H9 (cell line): ENCODE data around the gene PSG6. TPM values are rescaled to one million over a fixed set of nuclear protein-coding genes. Genes with fewer than 3 reads are reported as not detected.
"Not testable (repeated sequence)": the region's sequence is repeated elsewhere in the genome, so short reads cannot be mapped to it uniquely, and the experiment has no call there.

Experiments
- DNase-seq: peaks from one replicate; pipeline ENCODE4 v3.0.0-alpha.2; 2017
- H2AFZ ChIP-seq: one replicate; pipeline ENCODE4 v1.6.1; 2013; ENCODE audit warnings: mild to moderate bottlenecking, low read length, control low read depth, moderate library complexity
- H2AK5ac ChIP-seq: 2 replicates; pipeline ENCODE4 v1.6.1; 2013; ENCODE audit warnings: low read length, control low read depth, mixed read lengths; ENCODE audit not compliant: insufficient read length
- H2BK120ac ChIP-seq: one replicate; pipeline ENCODE4 v1.6.1; 2013; ENCODE audit warnings: low read depth, mild to moderate bottlenecking, low read length, control low read depth, inconsistent platforms; ENCODE audit not compliant: poor library complexity, severe bottlenecking
- H2BK12ac ChIP-seq: 2 replicates; pipeline ENCODE4 v1.6.1; 2013; ENCODE audit warnings: low read length, control low read depth, mixed read lengths, low read depth; ENCODE audit not compliant: insufficient read length
- H2BK15ac ChIP-seq: 2 replicates; pipeline ENCODE4 v1.6.1; 2013; ENCODE audit warnings: low read depth, low read length, control low read depth
- H2BK20ac ChIP-seq: one replicate; pipeline ENCODE4 v1.6.1; 2013; ENCODE audit warnings: low read depth, mild to moderate bottlenecking, low read length, control low read depth, inconsistent platforms; ENCODE audit not compliant: poor library complexity, severe bottlenecking
- H2BK5ac ChIP-seq: 2 replicates; pipeline ENCODE4 v1.6.1; 2013; ENCODE audit warnings: low read length, control low read depth, mixed read lengths; ENCODE audit not compliant: insufficient read length
- H3K14ac ChIP-seq: 2 replicates; pipeline ENCODE4 v1.6.1; 2013; ENCODE audit warnings: low read length, control low read depth; ENCODE audit not compliant: insufficient read depth
- H3K18ac ChIP-seq: 2 replicates; pipeline ENCODE4 v1.6.1; 2013; ENCODE audit warnings: low read depth, mild to moderate bottlenecking, mixed read lengths, low read length, control low read depth; ENCODE audit not compliant: insufficient read length
- H3K23ac ChIP-seq: 2 replicates; pipeline ENCODE4 v1.6.1; 2013; ENCODE audit warnings: low read length, control low read depth, mixed read lengths, low read depth; ENCODE audit not compliant: insufficient read length
- H3K23me2 ChIP-seq: 2 replicates; pipeline ENCODE4 v1.6.1; 2013; ENCODE audit warnings: low read depth, mild to moderate bottlenecking, mixed read lengths, low read length, control low read depth; ENCODE audit not compliant: insufficient read length, poor library complexity, severe bottlenecking
- H3K27ac ChIP-seq: 2 replicates; pipeline ENCODE4 v1.5.1; 2013; ENCODE audit warnings: low read length, control low read depth, mixed read lengths, low read depth; ENCODE audit not compliant: insufficient read length
- H3K27me3 ChIP-seq: 2 replicates; pipeline ENCODE4 v1.6.1; 2013; ENCODE audit warnings: low read length, control low read depth, inconsistent platforms; ENCODE audit not compliant: insufficient read depth
- H3K4ac ChIP-seq: 2 replicates; pipeline ENCODE4 v1.6.1; 2013; ENCODE audit warnings: low read depth, mild to moderate bottlenecking, control low read depth, inconsistent platforms, low read length, moderate library complexity
- H3K4me1 ChIP-seq: 2 replicates; pipeline ENCODE4 v1.6.1; 2013; ENCODE audit warnings: low read length, control low read depth, inconsistent platforms; ENCODE audit not compliant: insufficient read depth
- H3K4me2 ChIP-seq: 2 replicates; pipeline ENCODE4 v1.6.1; 2013; ENCODE audit warnings: low read length, control low read depth, mixed read lengths; ENCODE audit not compliant: insufficient read length, insufficient read depth
- H3K56ac ChIP-seq: 2 replicates; pipeline ENCODE4 v1.6.1; 2013; ENCODE audit warnings: low read depth, mild to moderate bottlenecking, mixed read lengths, low read length, control low read depth; ENCODE audit not compliant: insufficient read length
- H3K79me1 ChIP-seq: 2 replicates; pipeline ENCODE4 v1.6.1; 2013; ENCODE audit warnings: low read depth, mild to moderate bottlenecking, moderate library complexity, low read length, control low read depth, inconsistent platforms; ENCODE audit not compliant: insufficient read depth, poor library complexity, severe bottlenecking
- H3K79me2 ChIP-seq: 2 replicates; pipeline ENCODE4 v1.6.1; 2013; ENCODE audit warnings: low read length, control low read depth, inconsistent platforms; ENCODE audit not compliant: insufficient read depth
- H3K9ac ChIP-seq: 2 replicates; pipeline ENCODE4 v1.6.1; 2013; ENCODE audit warnings: low read length, control low read depth, mixed read lengths; ENCODE audit not compliant: insufficient read length; ENCODE audit errors: extremely low read depth
- H3K9me3 ChIP-seq: one replicate; pipeline ENCODE4 v1.6.1; 2013; ENCODE audit warnings: low read depth, low read length, inconsistent platforms; ENCODE audit not compliant: control insufficient read depth
- H3T11ph ChIP-seq: one replicate; pipeline ENCODE4 v1.6.1; 2013; ENCODE audit warnings: mild to moderate bottlenecking, low read length, control low read depth, inconsistent platforms
- H4K20me1 ChIP-seq: one replicate; pipeline ENCODE4 v1.6.1; 2013; ENCODE audit not compliant: control insufficient read depth, insufficient read length, insufficient read depth
- H4K5ac ChIP-seq: 2 replicates; pipeline ENCODE4 v1.6.1; 2013; ENCODE audit warnings: low read depth, mild to moderate bottlenecking, mixed read lengths, low read length, control low read depth; ENCODE audit not compliant: insufficient read length
- H4K8ac ChIP-seq: replicated peaks from 2 replicates; pipeline ENCODE4 v1.6.1; 2013; ENCODE audit warnings: low read length, control low read depth, mixed read lengths, low read depth; ENCODE audit not compliant: insufficient read length
- H4K91ac ChIP-seq: 2 replicates; pipeline ENCODE4 v1.6.1; 2013; ENCODE audit warnings: low read depth, mild to moderate bottlenecking, moderate library complexity, mixed read lengths, low read length, control low read depth; ENCODE audit not compliant: insufficient read length
- H3K27ac Mint-ChIP-seq, 3 experiments: 2 replicates in 2 of 3; 3 replicates in 1 of 3; pipeline ENCODE4 v1.8.0; 2020 to 2021; ENCODE audit warnings: mixed read lengths in 3 of 3, mild to moderate bottlenecking in 1 of 3, moderate library complexity in 1 of 3
- H3K27me3 Mint-ChIP-seq: 2 replicates; pipeline ENCODE4 v1.8.0; 2021; ENCODE audit warnings: low read depth, mild to moderate bottlenecking, moderate library complexity, mixed read lengths
- H3K36me3 Mint-ChIP-seq, 3 experiments: 2 replicates in 2 of 3; 3 replicates in 1 of 3; pipeline ENCODE4 v1.8.0; 2020 to 2021; ENCODE audit warnings: low read depth in 3 of 3, mixed read lengths in 3 of 3; ENCODE audit not compliant: insufficient read depth in 1 of 3
- H3K4me1 Mint-ChIP-seq, 2 experiments: 2 replicates each; pipeline ENCODE4 v1.8.0; 2020; ENCODE audit warnings: mixed read lengths in 2 of 2
- H3K4me3 Mint-ChIP-seq, 2 experiments: 2 replicates in 1 of 2; 3 replicates in 1 of 2; pipeline ENCODE4 v1.8.0; 2020 to 2021; ENCODE audit warnings: mild to moderate bottlenecking in 2 of 2, mixed read lengths in 2 of 2, moderate library complexity in 1 of 2
- H3K9me3 Mint-ChIP-seq, 2 experiments: 2 replicates in 1 of 2; 3 replicates in 1 of 2; pipeline ENCODE4 v1.8.0; 2020; ENCODE audit warnings: mild to moderate bottlenecking in 2 of 2, mixed read lengths in 2 of 2, moderate library complexity in 1 of 2
- WGBS: extraction: QIAGEN DNeasy Blood & Tissue Kit; methylation state at CpG from one replicate; pipeline ENCODE4 v1.1.7; 2013; ENCODE audit warnings: missing lambda C conversion rate, low lambda C conversion rate, mixed read lengths; ENCODE audit not compliant: insufficient read length; ENCODE audit errors: extremely low coverage; 5-methylcytosine and 5-hydroxymethylcytosine counted together
- total RNA-seq: library from RNA; stranded (reverse); gene quantifications from 2 replicates; pipeline ENCODE4 v1.2.1, GENCODE V29; 2021

Gene PSG6
- total RNA-seq, 1 experiment from 2014 or later = not detected

DNA sequence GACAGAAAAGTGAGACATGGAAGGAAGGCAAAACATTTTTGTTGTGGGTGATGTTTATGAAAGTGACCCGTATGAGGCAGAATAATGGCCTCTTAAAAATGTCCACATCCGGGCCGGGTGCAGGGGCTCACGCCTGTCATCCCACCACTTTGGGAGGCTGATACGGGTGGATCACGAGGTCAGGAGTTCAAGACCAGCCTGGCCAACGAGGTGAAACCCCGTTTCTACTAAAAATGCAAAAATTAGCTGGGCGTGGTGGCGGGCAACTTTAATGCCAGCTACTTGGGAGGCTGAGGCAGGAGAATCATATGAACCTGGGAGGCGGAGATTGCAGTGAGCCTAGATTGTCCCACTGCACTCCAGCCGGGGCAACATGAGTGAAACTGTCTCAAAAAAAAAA, 18.0 kb downstream of the PSG6 start:
- not testable (repeated sequence) for H4K5ac ChIP-seq, H4K8ac ChIP-seq, H3K14ac ChIP-seq, H2BK15ac ChIP-seq, H2BK20ac ChIP-seq, H3K23me2 ChIP-seq, H4K91ac ChIP-seq, H2AFZ ChIP-seq, H2BK120ac ChIP-seq, H3K56ac ChIP-seq, H3K79me1 ChIP-seq, H3K27me3 Mint-ChIP-seq, H3K4me1 ChIP-seq, H3K18ac ChIP-seq, H3K4me2 ChIP-seq, H3K27me3 ChIP-seq, H3K9ac ChIP-seq, H2BK5ac ChIP-seq, H3T11ph ChIP-seq, H4K20me1 ChIP-seq, H3K4ac ChIP-seq, H3K23ac ChIP-seq, H3K27ac Mint-ChIP-seq, H2AK5ac ChIP-seq, H3K4me1 Mint-ChIP-seq, H2BK12ac ChIP-seq, H3K27ac ChIP-seq, DNase-seq, H3K4me3 Mint-ChIP-seq, H3K79me2 ChIP-seq
- H3K36me3 Mint-ChIP-seq = peaks cover 0 to 16% (median 8%) of the 10 kb centered on the region in 3 experiments; a peak in 6 of 7 replicates
- peaks cover 84 to 91% of the 10 kb centered on the region in 2 experiments for H3K9me3 Mint-ChIP-seq
- WGBS = no CpG with 5 or more reads among the region's 12 CpGs
- H3K9me3 ChIP-seq = peaks cover 31% of the 10 kb centered on the region

DNA sequence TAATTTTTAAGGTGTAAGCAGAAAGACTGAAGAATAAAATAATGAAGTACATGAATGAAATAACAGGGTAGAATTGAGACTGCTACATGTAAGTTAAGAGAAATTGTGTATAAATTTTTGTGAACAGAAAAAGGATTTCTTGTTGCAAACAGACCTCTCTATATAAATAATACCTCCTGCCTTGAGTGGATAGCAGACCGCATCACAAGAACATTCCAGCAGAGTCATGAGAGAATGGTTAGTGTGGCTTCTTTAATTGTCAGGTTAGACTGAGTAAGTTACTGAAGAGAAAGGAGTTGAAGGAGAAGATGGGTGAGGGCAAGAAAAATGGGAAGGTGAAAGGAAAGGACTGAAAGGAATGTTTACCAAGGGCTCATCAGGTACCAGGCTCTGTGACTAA, 18.6 kb downstream of the PSG6 start:
- not testable (repeated sequence) for H2BK20ac ChIP-seq, DNase-seq, H3K4me1 ChIP-seq, H3K23me2 ChIP-seq, H3K27me3 ChIP-seq, H2AK5ac ChIP-seq, H3T11ph ChIP-seq, H3K4me1 Mint-ChIP-seq, H4K91ac ChIP-seq, H3K14ac ChIP-seq, H3K4me3 Mint-ChIP-seq, H2BK120ac ChIP-seq, H3K23ac ChIP-seq, H2BK12ac ChIP-seq, H3K79me1 ChIP-seq, H3K79me2 ChIP-seq, H2BK15ac ChIP-seq, H3K27ac ChIP-seq, H2AFZ ChIP-seq, H3K27me3 Mint-ChIP-seq, H4K8ac ChIP-seq, H3K4ac ChIP-seq, H3K27ac Mint-ChIP-seq, H4K20me1 ChIP-seq, H3K56ac ChIP-seq, H3K4me2 ChIP-seq, H3K9ac ChIP-seq, H4K5ac ChIP-seq, H3K18ac ChIP-seq, H2BK5ac ChIP-seq
- Mint-ChIP-seq H3K36me3 (peaks cover 0 to 16% (median 8%) of the 10 kb centered on the region in 3 experiments; a peak in 6 of 7 replicates), H3K9me3 (peaks cover 88 to 92% of the 10 kb centered on the region in 2 experiments)
- WGBS = no CpG with 5 or more reads among the region's 1 CpG
- H3K9me3 ChIP-seq = peaks cover 31% of the 10 kb centered on the region
